ENCODE measurements around the gene RHOU.

DNA sequence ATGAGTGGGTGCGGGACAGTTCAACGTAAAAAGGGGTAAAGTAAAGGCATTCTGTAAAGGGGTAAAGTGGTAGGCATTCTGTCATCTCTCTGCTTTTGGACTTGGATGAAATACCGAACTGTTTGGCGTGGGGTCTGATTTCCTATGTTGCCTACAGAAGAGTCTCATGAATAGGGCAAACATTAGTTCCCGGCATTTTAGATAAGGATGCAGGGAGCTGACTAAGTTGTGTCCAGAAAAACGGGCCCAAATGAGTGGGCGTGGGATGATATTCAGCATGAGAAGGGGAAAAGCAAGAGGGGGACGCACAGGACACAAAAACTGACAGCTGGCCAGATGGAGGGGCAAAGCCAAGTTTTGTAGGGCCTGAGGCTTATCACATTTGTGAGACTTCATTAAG lies 2.9 kb upstream of the RHOU start:
- TF ChIP-seq, protein P1, sequence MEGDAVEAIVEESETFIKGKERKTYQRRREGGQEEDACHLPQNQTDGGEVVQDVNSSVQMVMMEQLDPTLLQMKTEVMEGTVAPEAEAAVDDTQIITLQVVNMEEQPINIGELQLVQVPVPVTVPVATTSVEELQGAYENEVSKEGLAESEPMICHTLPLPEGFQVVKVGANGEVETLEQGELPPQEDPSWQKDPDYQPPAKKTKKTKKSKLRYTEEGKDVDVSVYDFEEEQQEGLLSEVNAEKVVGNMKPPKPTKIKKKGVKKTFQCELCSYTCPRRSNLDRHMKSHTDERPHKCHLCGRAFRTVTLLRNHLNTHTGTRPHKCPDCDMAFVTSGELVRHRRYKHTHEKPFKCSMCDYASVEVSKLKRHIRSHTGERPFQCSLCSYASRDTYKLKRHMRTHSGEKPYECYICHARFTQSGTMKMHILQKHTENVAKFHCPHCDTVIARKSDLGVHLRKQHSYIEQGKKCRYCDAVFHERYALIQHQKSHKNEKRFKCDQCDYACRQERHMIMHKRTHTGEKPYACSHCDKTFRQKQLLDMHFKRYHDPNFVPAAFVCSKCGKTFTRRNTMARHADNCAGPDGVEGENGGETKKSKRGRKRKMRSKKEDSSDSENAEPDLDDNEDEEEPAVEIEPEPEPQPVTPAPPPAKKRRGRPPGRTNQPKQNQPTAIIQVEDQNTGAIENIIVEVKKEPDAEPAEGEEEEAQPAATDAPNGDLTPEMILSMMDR (IDR thresholded peaks at IDR 0.05; ENCODE audit: low read depth, low read length): no peak
- no peak for TF ChIP-seq POLR2A (IDR thresholded peaks at IDR 0.05; ENCODE audit: extremely low read depth, insufficient read length)
- TF ChIP-seq, protein P2, sequence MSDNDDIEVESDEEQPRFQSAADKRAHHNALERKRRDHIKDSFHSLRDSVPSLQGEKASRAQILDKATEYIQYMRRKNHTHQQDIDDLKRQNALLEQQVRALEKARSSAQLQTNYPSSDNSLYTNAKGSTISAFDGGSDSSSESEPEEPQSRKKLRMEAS (IDR thresholded peaks at IDR 0.05; ENCODE audit: low read depth, low read length): no peak

Data from NB4 (cell line).